HG03108 (cell line): ENCODE data around the gene CTTNBP2.

Source experiments
- ATAC-seq: cut with Tn5 transposase; IDR thresholded peaks from one replicate; pipeline ENCODE4 v1.9.1; 2021; ENCODE audit warnings: moderate library complexity; ENCODE audit not compliant: unreplicated experiment

The CTTNBP2 gene

GRCh38 chr7:117873310-117874190, at the start of gene CTTNBP2:
CTTNBP2 (minus strand) TSS chr7:117873441; CDS start chr7:117873415, 26 bp downstream.
- no peak for ATAC-seq

- no peak for ATAC-seq
Measured at GRCh38 chr7:117916309-117916708, 43.1 kb upstream of the CTTNBP2 start.

GRCh38 chr7:117912421-117912820, 39.2 kb upstream of the CTTNBP2 start:
- no peak for ATAC-seq

- ATAC-seq: no peak
Measured at GRCh38 chr7:117908031-117908795, 35.0 kb upstream of the CTTNBP2 start.

- no peak for ATAC-seq
Measured at GRCh38 chr7:117907049-117907640, 33.9 kb upstream of the CTTNBP2 start.

GRCh38 chr7:117902314-117902889, 29.2 kb upstream of the CTTNBP2 start:
- ATAC-seq: no peak

- no peak for ATAC-seq
Measured at GRCh38 chr7:117901089-117901797, 28.0 kb upstream of the CTTNBP2 start.

GRCh38 chr7:117896339-117896738, 23.1 kb upstream of the CTTNBP2 start:
- ATAC-seq: no peak

- no peak for ATAC-seq
Measured at GRCh38 chr7:117895276-117895675, 22.0 kb upstream of the CTTNBP2 start.

GRCh38 chr7:117894037-117894436, 20.8 kb upstream of the CTTNBP2 start:
- no peak for ATAC-seq

GRCh38 chr7:117892821-117893220, 19.6 kb upstream of the CTTNBP2 start:
- ATAC-seq: no peak

GRCh38 chr7:117889611-117890010, 16.4 kb upstream of the CTTNBP2 start:
- no peak for ATAC-seq

GRCh38 chr7:117888627-117889026, 15.4 kb upstream of the CTTNBP2 start:
- ATAC-seq: no peak

- ATAC-seq: no peak
Measured at GRCh38 chr7:117882594-117882993, 9.4 kb upstream of the CTTNBP2 start.

- ATAC-seq: no peak
Measured at GRCh38 chr7:117876761-117877160, 3.5 kb upstream of the CTTNBP2 start.

- ATAC-seq: no peak
Measured at GRCh38 chr7:117875566-117875965, 2.3 kb upstream of the CTTNBP2 start.

GRCh38 chr7:117874191-117874700, 1.0 kb upstream of the CTTNBP2 start:
- no peak for ATAC-seq

GRCh38 chr7:117872561-117873309, 506 bp downstream of the CTTNBP2 start:
- no peak for ATAC-seq

- no peak for ATAC-seq
Measured at GRCh38 chr7:117871778-117872538, 1.3 kb downstream of the CTTNBP2 start.
